Medulla oblongata (tissue), 1 donor: ENCODE results near the gene BUD23.
"Not testable (repeated sequence)": the region's sequence is repeated elsewhere in the genome, so short reads cannot be mapped to it uniquely, and the experiment has no call there.

Experiments used
- DNase-seq: peaks from one replicate; pipeline ENCODE4 v3.0.0-alpha.2; 2015; ENCODE audit errors: extremely low spot score

The BUD23 gene

DNA sequence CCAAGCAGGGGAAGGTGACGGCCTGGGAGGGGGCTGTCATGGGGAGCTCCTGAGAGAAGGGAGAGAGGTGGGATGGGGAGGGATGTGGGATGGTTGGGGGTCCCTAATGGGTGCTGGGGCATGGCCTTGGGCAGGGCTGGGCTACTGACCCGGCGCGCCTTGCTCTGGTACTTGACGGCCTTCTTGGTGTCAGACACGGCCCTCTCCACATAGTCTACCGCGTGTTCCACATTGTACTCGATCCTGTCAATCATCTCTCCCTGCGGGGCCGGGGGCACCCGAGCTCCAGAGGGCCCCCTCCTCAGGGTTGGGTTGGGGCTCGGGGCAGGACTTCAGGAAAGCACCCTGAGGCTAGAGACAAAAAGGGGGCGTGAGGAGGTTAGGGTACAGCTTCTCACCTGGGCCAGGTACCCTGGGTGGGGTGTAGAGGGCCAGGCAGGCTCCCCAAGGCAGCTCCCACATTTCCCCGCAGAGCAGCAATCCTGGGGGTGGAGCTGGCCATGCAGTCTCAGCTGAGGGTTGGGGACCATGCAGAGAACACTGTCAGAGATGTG lies 17.3 kb downstream of the BUD23 start:
- DNase-seq = no peak

DNA sequence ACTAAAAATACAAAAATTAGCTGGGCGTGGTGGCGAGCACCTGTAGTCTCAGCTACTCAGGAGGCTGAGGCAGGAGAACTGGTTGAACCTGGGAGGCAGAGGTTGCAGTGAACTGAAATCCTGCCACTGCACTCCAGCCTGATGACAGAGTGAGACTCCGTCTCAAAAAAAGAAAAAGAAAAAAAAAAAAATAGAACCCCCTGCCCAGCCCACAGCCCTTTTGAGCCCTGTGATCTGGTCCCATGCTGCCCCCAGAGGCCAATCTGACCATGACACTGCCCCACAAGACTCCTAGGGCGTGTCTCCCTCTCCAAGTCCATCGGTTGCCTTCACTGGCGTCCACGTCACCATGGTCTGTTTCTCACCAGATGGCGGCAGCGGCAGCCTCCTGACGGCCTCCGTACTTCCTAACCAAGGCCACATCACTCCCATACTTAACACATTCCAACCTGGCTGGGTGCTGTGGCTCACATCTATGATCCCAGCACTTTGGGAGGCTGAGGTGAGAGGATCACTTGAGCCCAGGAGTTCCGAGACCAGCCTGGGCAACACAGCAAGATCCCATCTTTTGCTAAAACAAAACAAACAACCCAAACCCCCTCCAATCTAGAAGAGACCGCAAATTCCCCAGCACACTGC lies 18.1 kb downstream of the BUD23 start:
- no peak for DNase-seq

DNA sequence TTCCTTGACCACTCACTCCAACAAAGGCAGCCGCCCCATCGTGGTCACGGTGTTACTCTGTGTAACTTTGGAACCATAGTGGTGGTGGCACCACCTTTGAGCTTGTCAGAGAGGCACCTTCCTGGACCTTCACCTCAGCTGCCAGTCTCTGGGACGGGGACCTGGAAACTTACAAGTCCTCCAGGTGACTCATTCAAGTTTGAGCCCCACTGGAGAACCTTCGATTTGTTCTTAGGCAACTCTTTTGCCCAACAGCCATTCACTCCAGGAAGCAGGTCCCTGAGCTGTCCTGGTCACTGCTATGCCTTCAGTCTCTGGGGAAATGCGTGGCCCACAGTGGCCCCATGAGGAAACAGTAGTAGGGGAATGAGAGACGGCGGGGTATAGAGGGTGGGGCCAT lies 18.8 kb downstream of the BUD23 start:
- no peak for DNase-seq

DNA sequence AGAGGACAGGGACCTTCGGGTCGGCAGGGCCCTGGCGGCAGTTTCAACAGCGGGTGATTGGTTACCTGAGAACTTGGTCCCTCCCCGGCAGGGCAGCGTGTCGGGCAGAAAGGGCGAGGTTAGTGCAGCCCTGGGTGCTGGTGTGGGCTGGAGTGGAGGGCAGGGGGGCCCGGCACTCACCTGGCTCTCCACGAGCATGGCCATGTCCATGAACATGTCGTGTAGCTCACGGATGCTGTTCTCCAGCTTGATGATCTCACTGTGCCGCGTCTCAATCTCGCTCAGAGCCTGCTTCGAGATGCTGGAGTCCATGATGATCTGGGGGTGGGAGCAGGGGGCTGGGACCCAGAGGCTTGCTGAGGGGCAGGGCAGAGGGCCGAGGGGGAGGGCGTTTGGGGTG lies 19.3 kb downstream of the BUD23 start:
- no peak for DNase-seq

DNA sequence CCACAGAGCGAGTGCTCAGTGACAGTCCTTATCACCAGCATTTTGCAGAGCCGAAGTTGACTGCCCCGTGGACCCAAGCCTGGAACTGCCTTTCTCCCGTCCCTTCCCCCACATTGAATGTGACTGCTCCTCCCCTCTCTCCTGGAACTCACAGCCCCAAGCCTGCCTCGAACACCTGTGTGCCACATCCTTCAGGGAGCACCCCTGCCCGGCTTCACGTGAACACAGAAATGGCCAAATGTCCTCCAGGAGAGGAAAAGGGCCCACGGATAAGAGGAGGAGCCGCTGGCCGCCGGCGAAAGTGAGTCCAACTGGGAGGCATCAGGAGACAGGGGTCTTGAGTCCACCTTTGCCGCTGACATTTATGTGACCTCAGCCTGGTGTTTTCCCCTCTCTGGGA lies 19.8 kb downstream of the BUD23 start:
- no peak for DNase-seq

DNA sequence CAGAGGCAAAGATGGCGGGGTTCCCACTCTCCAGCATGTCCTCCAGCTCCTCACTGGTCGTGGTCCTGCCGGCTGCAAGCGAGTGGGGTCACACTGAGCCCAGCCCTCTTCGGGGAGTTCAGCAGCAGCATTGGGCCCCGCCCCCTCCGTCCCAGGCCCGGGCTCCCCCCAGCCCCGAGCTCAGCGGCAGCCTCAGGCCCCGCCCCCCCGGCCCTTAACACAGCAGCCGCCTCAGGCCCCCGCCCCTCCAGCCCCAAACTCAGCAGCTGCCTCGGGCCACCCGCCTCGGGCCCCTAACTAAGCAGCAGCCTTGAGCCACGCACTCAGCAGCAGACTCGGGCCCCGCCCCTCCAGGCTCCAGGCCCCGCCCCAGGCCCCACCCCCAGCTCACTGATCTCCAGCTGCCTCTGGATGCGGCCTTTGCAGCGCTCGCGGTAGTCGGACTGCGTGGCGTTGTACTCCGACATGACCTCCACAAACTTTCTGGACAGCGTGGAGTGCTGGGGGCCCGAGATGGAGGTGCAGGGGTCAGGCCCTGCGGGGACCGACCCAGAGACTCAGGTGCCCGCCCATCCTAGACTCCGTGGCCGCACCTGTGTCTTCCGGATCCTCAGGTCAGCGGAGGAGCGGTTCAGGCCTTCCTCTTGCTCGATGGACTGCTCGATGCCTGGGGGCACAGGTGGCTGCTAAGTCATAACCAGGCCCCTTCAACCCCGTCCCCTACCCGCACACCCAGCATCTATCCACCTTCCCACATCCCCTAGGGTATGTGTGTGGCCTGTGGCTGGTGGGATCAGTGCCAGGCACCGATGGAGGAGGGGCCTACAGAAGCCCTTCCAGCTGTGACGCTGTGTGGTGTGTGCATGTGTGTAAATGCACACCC lies 20.6 kb downstream of the BUD23 start:
- no peak for DNase-seq

DNA sequence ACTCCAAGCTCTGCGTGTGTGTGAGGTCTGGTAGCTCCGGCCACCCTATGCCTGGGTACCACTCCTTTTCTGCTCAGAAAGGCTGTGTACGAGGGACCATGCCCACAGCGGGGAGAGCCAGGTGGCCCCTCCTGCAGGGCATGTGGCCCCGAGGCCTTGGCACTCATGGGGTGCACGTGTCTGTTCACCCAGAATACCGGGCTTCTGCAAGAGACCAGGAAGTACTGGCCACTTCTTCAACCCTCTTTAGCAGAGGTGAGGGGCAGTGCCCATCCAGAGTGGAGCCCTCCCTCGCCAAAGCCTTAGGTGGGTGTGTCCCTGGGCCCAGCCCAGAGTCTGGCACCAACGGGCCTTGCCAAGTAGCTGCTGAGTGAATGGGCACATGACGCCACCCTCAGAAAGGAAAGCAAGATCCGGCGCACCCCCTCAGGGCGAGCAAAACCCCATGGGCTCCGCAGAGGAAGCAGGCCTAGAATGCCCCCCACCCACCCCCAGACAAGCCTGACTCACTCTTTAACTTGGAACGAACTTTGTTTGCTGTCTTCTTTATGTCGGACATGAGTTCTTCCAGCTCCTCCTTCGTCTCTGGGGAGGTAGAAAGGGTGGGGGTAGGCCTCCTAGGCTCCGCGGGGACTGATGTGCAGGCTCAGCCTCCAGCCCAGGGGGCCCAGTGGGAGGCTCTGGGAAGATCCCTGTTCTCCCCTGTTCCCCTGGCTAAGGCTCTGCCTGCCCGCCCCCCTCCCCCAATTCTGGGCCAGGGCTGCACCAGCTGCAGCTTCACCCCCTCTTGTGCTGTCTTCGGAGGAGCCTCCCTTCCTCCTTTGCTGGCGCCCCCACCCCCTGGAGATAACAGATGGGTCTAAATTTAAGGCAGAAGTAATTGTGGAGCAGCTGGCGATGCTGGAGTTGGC lies 21.5 kb downstream of the BUD23 start:
- no peak for DNase-seq

DNA sequence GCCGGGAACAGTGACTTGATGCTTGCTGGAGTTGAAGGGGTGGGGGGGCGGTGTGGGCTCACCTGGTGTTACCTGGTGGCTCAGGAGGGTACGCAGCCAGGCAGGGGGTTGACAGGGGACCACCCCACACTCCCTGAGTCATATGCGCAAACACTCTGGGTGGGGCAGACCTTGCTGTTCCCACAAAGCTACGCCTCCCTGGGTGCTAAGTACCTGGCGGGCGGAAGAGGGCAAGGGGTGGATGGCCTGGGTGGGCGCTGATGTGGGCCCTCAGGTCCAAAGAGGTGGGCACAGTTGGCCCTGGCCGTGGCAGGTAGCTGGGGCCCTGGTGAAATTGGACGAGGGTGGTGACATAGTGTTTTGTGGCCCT lies 22.1 kb downstream of the BUD23 start:
- no peak for DNase-seq

DNA sequence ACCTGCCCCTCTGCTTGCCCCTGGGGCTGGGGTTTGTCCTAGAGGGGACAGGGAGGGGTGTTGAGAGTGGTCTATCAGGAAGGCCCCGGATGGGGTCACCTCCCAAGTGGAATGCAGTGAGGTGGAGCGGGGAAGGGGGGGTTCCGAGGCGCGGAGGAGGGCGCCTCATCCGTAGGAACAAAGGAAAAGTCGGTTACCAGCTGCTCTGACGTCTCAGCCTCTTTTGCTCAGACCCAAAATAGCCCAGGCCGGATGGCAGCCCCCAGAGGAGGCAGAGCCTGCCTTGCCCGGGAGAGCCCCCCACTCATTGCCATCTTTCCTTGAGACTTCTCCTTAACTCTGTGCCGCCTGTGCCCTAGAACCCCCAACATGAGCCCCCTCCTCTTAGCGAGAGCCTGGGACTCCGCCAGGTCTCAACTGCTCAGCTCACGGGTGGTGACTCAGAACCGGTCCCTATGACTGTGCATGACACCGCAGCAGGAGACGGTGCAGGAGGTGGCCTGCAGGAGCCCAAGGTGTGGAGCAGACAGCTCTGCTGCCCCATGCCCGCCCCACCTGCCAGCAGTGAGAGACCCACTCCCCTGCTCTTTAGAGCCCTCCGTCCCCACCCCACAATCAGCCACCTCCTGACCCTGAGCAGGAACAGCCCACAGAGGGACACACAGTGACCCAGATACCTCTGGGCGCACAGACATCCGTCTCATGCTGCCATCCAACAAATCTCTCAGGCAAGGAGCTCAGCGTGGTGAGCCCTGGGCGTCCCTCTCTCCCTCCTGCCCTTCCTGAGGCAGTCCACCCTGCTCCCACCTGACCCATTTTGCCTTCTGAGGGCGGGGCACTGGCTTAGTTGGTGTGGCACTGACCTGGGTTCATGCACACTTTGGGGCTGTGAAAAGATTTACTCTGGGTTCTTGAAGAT lies 23.0 kb downstream of the BUD23 start:
- DNase-seq = no peak

DNA sequence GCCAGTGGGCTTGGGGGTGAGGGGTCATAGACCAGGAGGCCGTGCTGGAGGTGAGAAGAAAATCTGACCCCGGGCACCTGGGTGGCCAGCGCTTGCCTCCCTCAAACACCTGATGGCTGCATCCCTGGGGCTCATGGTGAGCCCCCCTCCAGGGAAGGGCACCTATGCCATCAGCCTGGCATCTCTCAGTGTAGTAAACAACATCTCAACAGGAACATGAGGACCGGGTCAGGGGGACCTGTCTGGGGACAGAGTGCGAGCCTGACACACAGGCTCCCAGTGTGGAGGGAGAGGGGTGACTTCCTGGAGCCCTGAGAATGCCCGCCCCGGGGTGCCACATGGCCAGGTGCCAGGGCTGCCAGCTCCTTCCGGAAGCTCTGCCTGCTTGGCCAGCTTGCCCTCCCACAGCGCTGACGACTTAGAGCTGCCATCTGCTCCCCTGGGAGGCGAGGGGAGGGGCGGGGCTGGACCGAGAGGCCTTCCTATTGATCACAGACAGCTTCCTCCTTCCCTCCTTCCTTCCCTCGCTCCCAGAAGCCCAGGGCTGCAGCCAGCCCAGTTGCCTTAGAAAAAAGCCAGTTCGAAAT lies 23.7 kb downstream of the BUD23 start:
- DNase-seq = no peak

DNA sequence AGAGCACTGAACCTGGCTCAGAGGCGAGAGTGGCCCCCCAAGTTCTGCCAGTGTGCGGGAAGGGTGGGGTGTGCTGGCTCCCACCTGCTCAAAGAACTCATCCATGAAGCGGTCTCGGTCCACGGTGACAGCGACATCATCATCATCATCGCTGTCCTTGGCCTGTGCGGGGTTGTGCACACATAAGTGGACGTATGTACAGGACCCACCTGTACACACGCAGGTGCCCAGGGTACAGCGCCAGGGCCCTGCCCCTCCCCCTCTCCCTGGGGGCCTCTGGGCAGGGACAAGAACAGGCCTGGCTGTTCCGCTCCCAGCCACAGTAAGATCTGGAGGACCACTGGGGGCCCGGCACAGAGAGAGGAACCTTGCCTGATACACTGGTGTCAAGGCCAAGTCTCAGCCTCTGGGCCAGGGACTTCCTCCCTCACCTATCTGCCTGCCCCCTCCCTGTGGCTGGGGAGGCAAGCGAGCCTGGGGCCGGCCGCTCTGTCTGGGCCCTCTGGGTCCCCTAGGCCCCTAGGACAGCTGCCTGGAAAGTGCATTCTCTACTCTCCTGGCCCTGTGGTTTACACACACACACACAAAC lies 25.7 kb downstream of the BUD23 start:
- no peak for DNase-seq

DNA sequence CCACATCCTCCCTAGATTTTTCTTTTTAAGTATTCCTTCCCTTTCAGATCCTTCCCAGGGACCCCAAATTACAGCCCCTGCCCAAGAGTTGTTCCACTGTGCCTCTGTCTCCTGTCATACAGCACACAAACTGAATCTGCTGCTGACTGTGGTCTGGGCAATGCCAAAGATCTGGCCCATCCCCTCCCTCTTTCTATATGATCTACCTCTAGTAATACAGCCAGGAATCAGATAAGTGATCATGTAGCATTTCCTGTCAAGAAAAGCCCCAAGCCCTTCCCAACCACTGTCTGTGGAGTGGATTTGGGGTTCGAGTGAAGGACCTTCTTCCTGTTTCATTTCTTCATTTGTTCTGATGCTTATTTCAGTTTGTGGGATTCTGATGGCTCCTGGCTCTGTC lies 29.4 kb downstream of the BUD23 start:
- no peak for DNase-seq

DNA sequence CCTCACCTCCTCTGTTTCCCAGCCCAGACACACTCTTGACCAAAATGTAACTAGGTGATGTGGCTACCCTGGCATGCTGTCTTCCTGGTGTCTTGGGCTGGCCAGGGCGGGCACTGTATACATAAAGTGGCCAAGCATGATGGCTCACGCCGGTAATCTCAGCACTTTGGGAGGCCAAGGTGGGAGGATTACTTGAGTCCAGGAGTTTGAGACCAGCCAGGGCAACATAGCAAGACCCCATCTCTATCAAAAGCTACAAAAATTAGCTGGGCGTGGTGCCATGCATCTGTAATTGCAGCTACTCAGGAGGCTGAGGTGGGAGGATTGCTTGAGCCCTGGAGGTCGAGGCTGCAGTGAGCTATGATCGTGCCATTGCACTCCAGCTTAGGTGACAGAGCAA lies 29.9 kb downstream of the BUD23 start:
- DNase-seq = not testable (repeated sequence)

DNA sequence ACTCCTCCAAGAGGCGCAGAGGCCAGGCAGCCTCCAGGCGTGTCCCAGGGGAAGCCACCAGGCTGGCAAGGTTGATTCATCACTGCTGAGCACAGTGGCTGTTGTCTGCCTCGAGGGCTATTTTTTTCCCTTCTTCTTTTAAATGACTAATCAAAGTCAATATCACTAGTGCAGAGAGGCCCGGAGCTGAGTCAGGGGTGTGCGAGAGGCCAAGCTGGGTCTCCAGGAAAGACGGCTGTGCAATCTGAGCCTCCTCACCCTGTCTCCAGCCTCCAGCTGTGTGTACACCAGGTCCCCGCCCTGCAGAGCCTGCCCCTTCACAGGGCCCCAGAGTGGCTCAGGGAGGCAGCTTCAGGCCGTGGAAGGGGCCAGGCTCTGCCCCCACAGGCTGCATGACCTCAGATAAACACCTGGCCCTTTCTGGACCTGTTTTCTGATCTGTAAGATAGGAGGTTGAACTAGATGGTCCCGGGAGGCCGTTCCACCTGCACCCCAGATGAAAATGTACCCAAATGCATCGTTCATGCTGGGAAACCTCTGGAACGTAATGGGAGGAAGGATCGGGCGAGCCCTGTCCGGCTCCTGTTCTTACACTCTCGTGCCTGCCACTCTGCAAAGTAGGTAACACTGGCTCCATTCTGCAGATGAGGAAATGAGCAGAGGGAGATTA lies 32.4 kb downstream of the BUD23 start:
- no peak for DNase-seq

DNA sequence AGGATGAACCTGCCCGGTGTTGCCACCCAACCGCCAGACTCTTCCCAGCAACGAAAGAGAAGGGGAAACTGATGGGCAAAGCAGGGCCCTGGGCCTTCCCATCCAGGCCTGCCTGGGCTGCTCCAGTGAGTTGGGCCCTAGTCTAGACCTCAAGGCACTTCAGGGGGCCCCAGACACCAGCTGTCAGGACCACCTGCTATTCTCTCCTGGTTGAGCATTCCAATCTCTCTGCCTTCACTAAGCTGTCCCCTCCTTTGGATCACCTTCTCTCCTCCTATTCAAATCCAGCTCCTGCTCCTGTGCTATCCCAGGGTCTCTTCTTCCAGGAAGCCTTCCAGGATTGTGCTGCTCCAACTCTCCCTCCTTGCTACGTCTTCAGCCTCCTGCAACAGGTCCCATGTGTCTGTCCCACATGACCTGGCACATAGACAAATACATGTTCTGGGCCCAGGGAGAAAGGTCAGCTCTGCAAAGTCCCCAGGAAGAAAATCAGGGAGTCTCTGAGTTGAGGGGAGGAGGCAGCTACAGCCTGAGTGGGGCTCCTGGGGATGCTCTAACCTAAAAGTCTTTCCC lies 33.0 kb downstream of the BUD23 start:
- no peak for DNase-seq

DNA sequence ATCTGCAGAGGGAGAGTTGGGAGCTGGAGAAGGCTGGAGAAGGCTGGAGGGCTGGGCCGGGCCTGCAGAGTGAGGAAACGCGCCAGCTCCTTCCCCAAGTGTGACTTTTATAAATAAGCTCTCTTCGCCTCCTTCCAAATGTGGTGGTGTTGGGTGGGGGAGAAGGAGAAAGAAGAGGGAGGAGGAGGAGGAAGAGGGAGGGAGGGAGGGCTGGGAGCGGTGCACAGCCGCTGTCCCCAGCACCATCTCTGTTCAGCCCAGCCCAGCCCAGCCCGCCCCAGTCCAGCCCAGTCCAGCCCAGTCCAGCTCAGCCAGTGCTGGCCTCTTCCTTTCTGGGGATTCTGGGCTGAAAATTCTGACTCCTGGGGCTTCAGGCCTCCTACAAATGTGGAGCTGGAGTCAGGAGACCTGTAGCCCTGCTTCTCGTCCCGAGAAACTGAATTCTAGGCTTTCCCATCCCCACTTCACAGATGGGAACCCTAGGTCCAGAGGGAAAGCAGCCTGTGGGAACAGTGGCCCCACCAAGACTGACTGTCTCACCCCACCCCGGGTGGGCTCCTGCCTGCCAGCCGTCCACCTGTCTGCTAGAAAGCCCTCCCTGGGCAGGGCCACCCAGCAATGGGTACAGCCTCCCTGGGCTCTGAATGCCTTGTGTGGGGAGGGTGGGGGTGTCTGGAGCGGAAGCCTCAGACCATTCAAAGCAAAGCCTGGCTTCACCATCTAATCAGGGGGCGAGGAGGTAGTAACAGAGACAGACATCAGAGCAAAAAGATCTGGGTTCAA lies 33.8 kb downstream of the BUD23 start:
- DNase-seq = no peak

DNA sequence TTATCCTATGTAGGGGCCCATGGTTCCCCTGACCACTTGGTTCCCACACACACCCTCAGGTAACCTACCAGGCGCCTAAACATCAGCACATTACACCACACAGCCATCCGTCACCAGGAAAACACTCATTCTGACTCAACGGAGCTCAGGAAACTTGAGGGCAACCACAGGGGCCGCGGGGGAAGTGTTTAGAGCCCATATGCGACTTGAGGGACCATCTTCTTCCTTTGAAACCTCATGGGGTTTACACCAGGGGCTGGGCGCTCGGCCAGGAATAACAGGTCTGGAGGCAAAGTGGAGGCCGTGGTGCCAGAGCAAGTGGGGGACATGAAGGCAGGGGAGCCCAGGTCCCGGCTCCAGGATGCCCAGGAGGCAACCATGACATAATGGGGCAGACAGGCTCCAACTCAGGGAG lies 34.6 kb downstream of the BUD23 start:
- no peak for DNase-seq

DNA sequence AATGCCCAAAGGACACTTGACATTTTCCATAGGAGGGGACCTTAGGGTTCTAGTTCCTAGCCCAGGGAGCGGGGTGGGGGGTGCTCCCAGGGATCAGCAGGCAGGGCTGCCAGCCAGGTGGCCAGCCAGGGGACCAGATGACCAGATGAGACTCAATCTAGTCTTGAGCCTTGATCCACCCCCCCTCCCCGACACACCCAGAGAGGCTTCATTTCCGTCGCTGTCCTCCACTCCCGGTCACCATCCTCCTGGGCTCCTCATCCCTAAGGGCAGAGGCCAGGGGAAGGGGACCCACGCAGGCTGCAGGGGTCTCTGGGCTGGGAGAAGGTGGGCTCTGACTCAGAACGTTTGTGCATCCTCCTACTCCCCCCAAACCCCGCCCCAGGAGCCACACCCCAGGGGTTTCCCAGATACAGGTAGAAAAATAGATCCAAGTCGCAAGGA lies 35.1 kb downstream of the BUD23 start:
- DNase-seq = no peak
